Endodermal cell (in vitro differentiated cells): ENCODE data around the gene CRLF3. TPM values are rescaled to one million over a fixed set of nuclear protein-coding genes. Genes with fewer than 3 reads are reported as not detected.

ENCODE experiments used
- DNase-seq: peaks from one replicate; pipeline ENCODE4 v3.0.0-alpha.2; 2017
- H3K27ac ChIP-seq: 2 replicates; pipeline ENCODE4 v1.5.1; 2013; ENCODE audit warnings: mild to moderate bottlenecking, low read depth, low read length, moderate library complexity
- H3K27me3 ChIP-seq: 2 replicates; pipeline ENCODE4 v1.6.1; 2013; ENCODE audit warnings: mild to moderate bottlenecking, low read length, moderate library complexity; ENCODE audit not compliant: insufficient read depth, control insufficient read depth, poor library complexity, severe bottlenecking
- H3K36me3 ChIP-seq: 2 replicates; pipeline ENCODE4 v1.7.0; 2013; ENCODE audit warnings: mild to moderate bottlenecking, low read length, moderate library complexity; ENCODE audit not compliant: control insufficient read depth, insufficient read depth
- H3K4me1 ChIP-seq: one replicate; pipeline ENCODE4 v1.7.0; 2013; ENCODE audit warnings: low read length; ENCODE audit not compliant: control insufficient read depth, insufficient read depth
- H3K4me3 ChIP-seq: 2 replicates; pipeline ENCODE4 v1.5.1; 2013; ENCODE audit warnings: mild to moderate bottlenecking, low read length, moderate library complexity
- H3K9ac ChIP-seq: 2 replicates; pipeline ENCODE4 v1.6.1; 2013; ENCODE audit warnings: mild to moderate bottlenecking, low read length, moderate library complexity; ENCODE audit not compliant: poor library complexity, severe bottlenecking; ENCODE audit errors: extremely low read depth
- H3K9me3 ChIP-seq: 2 replicates; pipeline ENCODE4 v1.6.1; 2013; ENCODE audit warnings: mild to moderate bottlenecking, low read length, moderate library complexity; ENCODE audit not compliant: control insufficient read depth
- H3K27ac Mint-ChIP-seq: 2 replicates; pipeline ENCODE4 v1.8.0; 2020; ENCODE audit warnings: mixed read lengths
- H3K27me3 Mint-ChIP-seq: 2 replicates; pipeline ENCODE4 v1.8.0; 2021; ENCODE audit warnings: mild to moderate bottlenecking, mixed read lengths; ENCODE audit not compliant: insufficient read depth
- H3K36me3 Mint-ChIP-seq: 2 replicates; pipeline ENCODE4 v1.8.0; 2020; ENCODE audit warnings: low read depth, mixed read lengths
- H3K4me1 Mint-ChIP-seq: 2 replicates; pipeline ENCODE4 v1.8.0; 2020; ENCODE audit warnings: mixed read lengths
- H3K4me3 Mint-ChIP-seq: 2 replicates; pipeline ENCODE4 v1.8.0; 2020; ENCODE audit warnings: mild to moderate bottlenecking, moderate library complexity, mixed read lengths
- H3K9me3 Mint-ChIP-seq: 2 replicates; pipeline ENCODE4 v1.8.0; 2020; ENCODE audit warnings: mild to moderate bottlenecking, mixed read lengths
- WGBS, 2 experiments: methylation state at CpG; one replicate each; pipeline versions ENCODE4 v1.1.5 to v1.1.7; 2013; ENCODE audit warnings: missing lambda C conversion rate in 2 of 2, mixed read lengths in 1 of 2; ENCODE audit not compliant: insufficient coverage in 1 of 2, insufficient read length in 1 of 2; 5-methylcytosine and 5-hydroxymethylcytosine counted together
- total RNA-seq, 2 donors: library from RNA; stranded (reverse); fragmentation: NEBNext Ultra II Directional in 1 of 2; extraction: Animal tissue kit (Norgen Biotek cat#: 25700) in 1 of 2; gene quantifications; 2 replicates in 1 of 2; 3 replicates in 1 of 2; pipeline ENCODE4 v1.2.1, GENCODE V29; 2021
- TF ChIP-seq, protein P1 (sequence below): fragments of 200-600 bp; sonication (generic); conservative IDR thresholded peaks from 2 replicates; pipeline ENCODE4 v1.5.0; 2021; ENCODE audit warnings: antibody characterized with exemption, mild to moderate bottlenecking

The CRLF3 gene
- total RNA-seq, 2 donors from 2014 or later = 26.1 to 31.2 TPM

DNA sequence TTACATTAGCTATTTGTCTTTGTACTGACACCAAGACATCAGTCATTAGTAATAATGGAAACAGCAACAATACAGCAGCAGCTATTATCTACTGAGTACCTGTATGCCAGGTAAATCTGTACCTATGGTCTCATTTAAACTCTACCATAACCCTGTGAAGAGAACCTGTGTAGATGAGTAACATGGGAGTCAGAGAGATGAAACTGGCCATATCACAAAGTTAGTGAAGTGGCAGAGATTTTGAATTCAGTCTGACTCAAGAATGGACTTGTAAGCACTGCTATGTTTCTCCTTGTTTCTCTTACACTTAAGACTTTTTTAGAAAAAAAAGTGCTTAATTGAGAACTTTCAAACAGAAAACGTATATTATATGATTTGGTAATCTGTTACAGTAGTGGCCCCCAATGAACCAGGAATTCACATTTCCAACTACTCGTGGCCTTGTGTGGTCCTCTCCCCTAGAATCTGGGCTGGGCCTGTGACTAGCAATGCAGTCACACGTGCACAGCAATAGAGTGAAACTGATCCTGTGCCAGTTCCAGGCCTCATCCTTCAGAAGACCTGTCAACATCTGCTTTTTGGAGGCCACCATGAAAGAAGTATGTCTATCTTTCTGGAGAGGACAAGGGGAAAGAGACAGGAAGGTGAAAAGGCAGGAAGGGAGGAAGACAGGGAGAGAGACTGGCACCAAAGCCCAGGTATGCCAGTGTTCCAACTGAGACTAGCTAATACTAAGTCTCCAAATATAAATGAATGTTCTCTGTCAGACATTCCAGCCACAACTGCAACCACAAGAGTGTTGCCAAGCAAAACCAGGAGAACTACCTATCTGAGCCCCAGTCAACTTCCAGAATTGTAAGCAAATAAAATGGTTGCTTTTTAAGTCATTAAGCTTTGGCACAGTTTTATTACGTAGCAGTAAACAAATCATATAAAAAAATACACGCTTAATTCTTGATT, 12.0 kb downstream of the CRLF3 start:
- no peaks in the 10 kb centered on the region for H3K4me1 Mint-ChIP-seq
- no peak overlapping the region for H3K4me3 Mint-ChIP-seq
- Histone ChIP-seq H3K36me3 (peaks cover 16% of the 10 kb centered on the region), H3K9me3 (no peaks in the 10 kb centered on the region), H3K9ac (no peak overlapping the region), H3K4me3 (no peak overlapping the region), H3K27me3 (no peaks in the 10 kb centered on the region), H3K27ac (no peak overlapping the region), H3K4me1 (no peaks in the 10 kb centered on the region)
- no peaks in the 10 kb centered on the region for H3K27me3 Mint-ChIP-seq
- DNase-seq = no peak
- no peak overlapping the region for H3K27ac Mint-ChIP-seq
- TF ChIP-seq, protein P1, sequence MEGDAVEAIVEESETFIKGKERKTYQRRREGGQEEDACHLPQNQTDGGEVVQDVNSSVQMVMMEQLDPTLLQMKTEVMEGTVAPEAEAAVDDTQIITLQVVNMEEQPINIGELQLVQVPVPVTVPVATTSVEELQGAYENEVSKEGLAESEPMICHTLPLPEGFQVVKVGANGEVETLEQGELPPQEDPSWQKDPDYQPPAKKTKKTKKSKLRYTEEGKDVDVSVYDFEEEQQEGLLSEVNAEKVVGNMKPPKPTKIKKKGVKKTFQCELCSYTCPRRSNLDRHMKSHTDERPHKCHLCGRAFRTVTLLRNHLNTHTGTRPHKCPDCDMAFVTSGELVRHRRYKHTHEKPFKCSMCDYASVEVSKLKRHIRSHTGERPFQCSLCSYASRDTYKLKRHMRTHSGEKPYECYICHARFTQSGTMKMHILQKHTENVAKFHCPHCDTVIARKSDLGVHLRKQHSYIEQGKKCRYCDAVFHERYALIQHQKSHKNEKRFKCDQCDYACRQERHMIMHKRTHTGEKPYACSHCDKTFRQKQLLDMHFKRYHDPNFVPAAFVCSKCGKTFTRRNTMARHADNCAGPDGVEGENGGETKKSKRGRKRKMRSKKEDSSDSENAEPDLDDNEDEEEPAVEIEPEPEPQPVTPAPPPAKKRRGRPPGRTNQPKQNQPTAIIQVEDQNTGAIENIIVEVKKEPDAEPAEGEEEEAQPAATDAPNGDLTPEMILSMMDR = no peak
- WGBS, 2 experiments = 90 to 98% methylated on average over 5 of the region's 5 CpGs
- peaks cover 21% of the 10 kb centered on the region for H3K36me3 Mint-ChIP-seq
- H3K9me3 Mint-ChIP-seq = no peaks in the 10 kb centered on the region

DNA sequence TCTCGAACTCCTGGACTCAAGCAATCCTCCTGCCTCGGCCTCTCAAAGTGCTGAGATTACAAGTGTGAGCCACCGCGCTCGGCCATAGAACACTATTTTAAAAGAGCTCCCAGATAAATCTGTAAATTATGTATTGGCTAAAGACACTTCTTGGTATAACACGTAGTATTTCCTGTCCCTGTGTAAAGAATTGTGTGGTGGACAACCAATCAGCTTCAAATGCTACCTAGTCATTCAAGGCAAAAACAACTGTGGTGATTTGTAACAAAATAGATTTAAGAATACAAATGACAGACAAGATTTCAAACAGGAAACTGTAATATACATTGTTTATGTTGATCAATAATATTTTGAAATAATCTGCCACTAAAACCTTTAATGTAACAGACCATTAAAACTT, 14.6 kb downstream of the CRLF3 start:
- DNase-seq = no peak
- Histone ChIP-seq H3K9ac (no peak overlapping the region), H3K9me3 (no peaks in the 10 kb centered on the region), H3K27ac (no peak overlapping the region), H3K27me3 (no peaks in the 10 kb centered on the region), H3K4me1 (no peaks in the 10 kb centered on the region), H3K4me3 (no peak overlapping the region), H3K36me3 (peaks cover 18% of the 10 kb centered on the region)
- Mint-ChIP-seq H3K27ac (no peak overlapping the region), H3K27me3 (no peaks in the 10 kb centered on the region), H3K9me3 (no peaks in the 10 kb centered on the region), H3K4me3 (no peak overlapping the region), H3K4me1 (no peaks in the 10 kb centered on the region), H3K36me3 (peaks cover 16% of the 10 kb centered on the region)
- TF ChIP-seq, protein P1 = no peak
- WGBS, 2 experiments = 99 to 100% methylated on average over 2 to 6 of the region's 6 CpGs

DNA sequence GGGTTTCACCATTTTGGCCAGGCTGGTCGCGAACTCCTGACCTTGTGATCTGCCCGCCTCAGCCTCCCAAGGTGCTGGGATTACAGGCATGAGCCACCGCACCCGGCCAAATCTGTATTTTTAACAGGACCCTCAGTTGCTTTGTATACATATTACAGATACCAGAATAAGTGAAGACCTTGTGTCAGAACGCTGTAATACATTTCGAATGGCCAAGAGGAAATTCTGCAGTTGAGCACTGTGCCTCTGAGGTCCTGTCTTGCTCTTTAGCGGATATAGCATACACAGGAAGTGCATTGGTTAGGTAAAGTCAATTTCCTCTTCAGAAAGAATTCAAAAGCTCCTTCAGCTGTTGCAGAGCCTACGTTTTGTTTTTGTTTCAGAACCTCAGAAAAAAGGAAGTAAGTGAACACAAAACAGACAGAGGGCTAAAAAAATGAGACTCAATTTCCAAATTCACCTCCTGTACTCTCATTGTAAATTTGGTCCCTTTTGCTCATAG, 15.7 kb downstream of the CRLF3 start:
- H3K27me3 Mint-ChIP-seq = no peaks in the 10 kb centered on the region
- H3K27me3 ChIP-seq = no peaks in the 10 kb centered on the region

More for the DNA sequence above, 15.7 kb downstream of the CRLF3 start:
- 96 to 99% methylated on average over 9 of the region's 9 CpGs for WGBS, 2 experiments
- peaks cover 24% of the 10 kb centered on the region for H3K36me3 Mint-ChIP-seq
- no peak overlapping the region for H3K27ac Mint-ChIP-seq
- no peaks in the 10 kb centered on the region for H3K9me3 Mint-ChIP-seq
- Histone ChIP-seq H3K4me3 (no peak overlapping the region), H3K9me3 (peaks cover 7% of the 10 kb centered on the region), H3K36me3 (peaks cover 28% of the 10 kb centered on the region), H3K9ac (no peak overlapping the region), H3K27ac (no peak overlapping the region), H3K4me1 (no peaks in the 10 kb centered on the region)
- H3K4me3 Mint-ChIP-seq = no peak overlapping the region
- TF ChIP-seq, protein P1 = no peak
- H3K4me1 Mint-ChIP-seq = no peaks in the 10 kb centered on the region
- DNase-seq = no peak
